IPS-18c (cell line): ENCODE measurements around the gene DCUN1D1.

Source experiments
- H3K4me3 ChIP-seq: 2 replicates; pipeline ENCODE4 v1.7.0; 2013; ENCODE audit warnings: low read depth, mild to moderate bottlenecking, low read length, moderate library complexity; ENCODE audit not compliant: insufficient read depth
- H3K9me3 ChIP-seq: one replicate; pipeline ENCODE4 v1.6.1; 2013; ENCODE audit warnings: mild to moderate bottlenecking, low read length, moderate library complexity; ENCODE audit not compliant: control insufficient read depth, insufficient read depth

The DCUN1D1 gene

GRCh38 chr3:182954553-182955235, 25.6 kb downstream of the DCUN1D1 start:
- peaks cover 2% of the 10 kb centered on the region for H3K9me3 ChIP-seq
- no peak overlapping the region for H3K4me3 ChIP-seq

GRCh38 chr3:182949688-182950087, 30.6 kb downstream of the DCUN1D1 start:
- Histone ChIP-seq H3K9me3 (peaks cover 2% of the 10 kb centered on the region), H3K4me3 (no peak overlapping the region)

GRCh38 chr3:182948305-182948704, 32.0 kb downstream of the DCUN1D1 start:
- H3K9me3 ChIP-seq: peaks cover 2% of the 10 kb centered on the region
- no peak overlapping the region for H3K4me3 ChIP-seq

GRCh38 chr3:182947888-182948287, 32.5 kb downstream of the DCUN1D1 start:
- peaks cover 1% of the 10 kb centered on the region for H3K9me3 ChIP-seq
- no peak overlapping the region for H3K4me3 ChIP-seq

GRCh38 chr3:182941719-182942118, 38.6 kb downstream of the DCUN1D1 start:
- Histone ChIP-seq H3K4me3 (no peak overlapping the region), H3K9me3 (no peaks in the 10 kb centered on the region)

GRCh38 chr3:182940266-182940808, 40.0 kb downstream of the DCUN1D1 start:
- H3K9me3 ChIP-seq: no peaks in the 10 kb centered on the region
- H3K4me3 ChIP-seq: no peak overlapping the region

- Histone ChIP-seq H3K4me3 (no peak overlapping the region), H3K9me3 (no peaks in the 10 kb centered on the region)
These were observed 42.9 kb downstream of the DCUN1D1 start for GRCh38 chr3:182937293-182938051.

GRCh38 chr3:182936918-182937285, 43.4 kb downstream of the DCUN1D1 start:
- no peak overlapping the region for H3K4me3 ChIP-seq
- no peaks in the 10 kb centered on the region for H3K9me3 ChIP-seq

GRCh38 chr3:182936239-182936917, 44.0 kb downstream of the DCUN1D1 start:
- Histone ChIP-seq H3K4me3 (no peak overlapping the region), H3K9me3 (no peaks in the 10 kb centered on the region)

GRCh38 chr3:182935803-182936202, 44.5 kb downstream of the DCUN1D1 start:
- no peak overlapping the region for H3K4me3 ChIP-seq
- no peaks in the 10 kb centered on the region for H3K9me3 ChIP-seq

- Histone ChIP-seq H3K9me3 (no peaks in the 10 kb centered on the region), H3K4me3 (no peak overlapping the region)
These were observed 54.4 kb downstream of the DCUN1D1 start for GRCh38 chr3:182925944-182926337.

- Histone ChIP-seq H3K9me3 (no peaks in the 10 kb centered on the region), H3K4me3 (no peak overlapping the region)
These were observed 54.9 kb downstream of the DCUN1D1 start for GRCh38 chr3:182925330-182925943.

GRCh38 chr3:182921665-182922355, 58.5 kb downstream of the DCUN1D1 start:
- H3K4me3 ChIP-seq: no peak overlapping the region
- no peaks in the 10 kb centered on the region for H3K9me3 ChIP-seq

GRCh38 chr3:182920515-182921084, 59.7 kb downstream of the DCUN1D1 start:
- Histone ChIP-seq H3K4me3 (no peak overlapping the region), H3K9me3 (no peaks in the 10 kb centered on the region)

- Histone ChIP-seq H3K9me3 (no peaks in the 10 kb centered on the region), H3K4me3 (no peak overlapping the region)
These were observed 60.4 kb downstream of the DCUN1D1 start for GRCh38 chr3:182919866-182920357.

GRCh38 chr3:182917134-182917533, 63.2 kb downstream of the DCUN1D1 start:
- H3K9me3 ChIP-seq: no peaks in the 10 kb centered on the region
- H3K4me3 ChIP-seq: no peak overlapping the region
